ENCODE data around the gene CCT8L2.
"Not testable (repeated sequence)": the region's sequence is repeated elsewhere in the genome, so short reads cannot be mapped to it uniquely, and the experiment has no call there.

DNA sequence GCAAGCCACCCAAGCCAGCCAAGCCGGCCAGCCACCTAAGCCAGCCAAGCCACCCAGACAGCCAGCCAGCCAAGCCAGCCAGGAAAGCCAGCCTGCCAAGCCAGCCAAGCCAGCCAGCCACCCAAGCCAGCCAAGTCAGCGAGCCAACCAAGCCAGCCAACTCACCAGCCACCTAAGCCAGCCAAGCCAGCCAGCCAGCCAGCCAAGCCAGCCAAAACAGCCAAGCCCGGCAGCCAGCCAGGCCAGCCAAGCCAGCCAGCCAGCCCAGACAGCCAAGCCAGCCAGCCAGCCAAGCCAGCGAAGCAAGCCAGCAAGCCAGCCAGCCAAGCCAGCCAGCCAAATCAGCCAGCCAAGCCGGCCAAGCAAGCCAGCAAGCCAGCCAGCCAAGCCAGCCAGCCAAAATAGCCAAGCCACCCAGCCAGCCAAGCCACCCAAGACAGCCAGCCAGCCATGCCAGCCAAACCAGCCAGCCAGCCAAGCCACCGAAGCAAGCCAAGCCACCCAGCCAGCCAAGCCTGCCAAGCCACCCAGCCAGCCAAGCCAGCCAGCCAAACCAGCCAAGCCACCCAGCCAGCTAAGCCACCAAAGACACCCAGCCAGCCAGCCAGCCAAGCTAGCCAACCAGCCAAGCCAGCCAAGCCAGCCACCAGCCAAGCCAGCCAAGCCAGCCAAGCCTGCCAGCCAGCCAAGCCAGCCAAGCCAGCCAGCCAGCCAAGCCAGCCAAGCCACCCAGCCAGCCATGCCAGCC lies 27.6 kb downstream of the CCT8L2 start:
- not testable (repeated sequence) for TF ChIP-seq PHF8 (CRISPR knock-in tag; IDR thresholded peaks at IDR 0.05); SAFB2 (CRISPR knock-in tag; IDR thresholded peaks at IDR 0.05; ENCODE audit: borderline replicate concordance, low read depth); TAF1 (CRISPR knock-in tag; IDR thresholded peaks at IDR 0.05); ZNF10 (CRISPR knock-in tag; IDR thresholded peaks at IDR 0.05; ENCODE audit: borderline replicate concordance, low read depth); ZNF768 (CRISPR knock-in tag; IDR thresholded peaks at IDR 0.05); CHD4 (IDR thresholded peaks at IDR 0.05; ENCODE audit: borderline replicate concordance, low read length); GTF2F1 (IDR thresholded peaks at IDR 0.05; ENCODE audit: low read length)
- TF ChIP-seq, protein P1, sequence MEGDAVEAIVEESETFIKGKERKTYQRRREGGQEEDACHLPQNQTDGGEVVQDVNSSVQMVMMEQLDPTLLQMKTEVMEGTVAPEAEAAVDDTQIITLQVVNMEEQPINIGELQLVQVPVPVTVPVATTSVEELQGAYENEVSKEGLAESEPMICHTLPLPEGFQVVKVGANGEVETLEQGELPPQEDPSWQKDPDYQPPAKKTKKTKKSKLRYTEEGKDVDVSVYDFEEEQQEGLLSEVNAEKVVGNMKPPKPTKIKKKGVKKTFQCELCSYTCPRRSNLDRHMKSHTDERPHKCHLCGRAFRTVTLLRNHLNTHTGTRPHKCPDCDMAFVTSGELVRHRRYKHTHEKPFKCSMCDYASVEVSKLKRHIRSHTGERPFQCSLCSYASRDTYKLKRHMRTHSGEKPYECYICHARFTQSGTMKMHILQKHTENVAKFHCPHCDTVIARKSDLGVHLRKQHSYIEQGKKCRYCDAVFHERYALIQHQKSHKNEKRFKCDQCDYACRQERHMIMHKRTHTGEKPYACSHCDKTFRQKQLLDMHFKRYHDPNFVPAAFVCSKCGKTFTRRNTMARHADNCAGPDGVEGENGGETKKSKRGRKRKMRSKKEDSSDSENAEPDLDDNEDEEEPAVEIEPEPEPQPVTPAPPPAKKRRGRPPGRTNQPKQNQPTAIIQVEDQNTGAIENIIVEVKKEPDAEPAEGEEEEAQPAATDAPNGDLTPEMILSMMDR (CRISPR knock-in tag; IDR thresholded peaks at IDR 0.05), result not testable (repeated sequence)
- TF ChIP-seq, protein P2, sequence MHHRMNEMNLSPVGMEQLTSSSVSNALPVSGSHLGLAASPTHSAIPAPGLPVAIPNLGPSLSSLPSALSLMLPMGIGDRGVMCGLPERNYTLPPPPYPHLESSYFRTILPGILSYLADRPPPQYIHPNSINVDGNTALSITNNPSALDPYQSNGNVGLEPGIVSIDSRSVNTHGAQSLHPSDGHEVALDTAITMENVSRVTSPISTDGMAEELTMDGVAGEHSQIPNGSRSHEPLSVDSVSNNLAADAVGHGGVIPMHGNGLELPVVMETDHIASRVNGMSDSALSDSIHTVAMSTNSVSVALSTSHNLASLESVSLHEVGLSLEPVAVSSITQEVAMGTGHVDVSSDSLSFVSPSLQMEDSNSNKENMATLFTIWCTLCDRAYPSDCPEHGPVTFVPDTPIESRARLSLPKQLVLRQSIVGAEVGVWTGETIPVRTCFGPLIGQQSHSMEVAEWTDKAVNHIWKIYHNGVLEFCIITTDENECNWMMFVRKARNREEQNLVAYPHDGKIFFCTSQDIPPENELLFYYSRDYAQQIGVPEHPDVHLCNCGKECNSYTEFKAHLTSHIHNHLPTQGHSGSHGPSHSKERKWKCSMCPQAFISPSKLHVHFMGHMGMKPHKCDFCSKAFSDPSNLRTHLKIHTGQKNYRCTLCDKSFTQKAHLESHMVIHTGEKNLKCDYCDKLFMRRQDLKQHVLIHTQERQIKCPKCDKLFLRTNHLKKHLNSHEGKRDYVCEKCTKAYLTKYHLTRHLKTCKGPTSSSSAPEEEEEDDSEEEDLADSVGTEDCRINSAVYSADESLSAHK (CRISPR knock-in tag; IDR thresholded peaks at IDR 0.05; ENCODE audit: borderline replicate concordance), result not testable (repeated sequence)

All from HepG2 (cell line).